AG10803 (cell line): Measurements from ENCODE around the gene THAP11.
A peak's percentile ranks its signal among the peaks of the same experiment; 100 is the strongest.

Source experiments
- DNase-seq: peaks from one replicate; pipeline ENCODE4 v3.0.0; 2010; ENCODE audit warnings: low read depth
- H3K4me3 ChIP-seq: 2 replicates; pipeline ENCODE4 v1.5.1; 2011; ENCODE audit warnings: mild to moderate bottlenecking, low read length, control low read depth
- CTCF ChIP-seq: conservative IDR thresholded peaks from 2 replicates; pipeline ENCODE4 v1.5.1; 2011; ENCODE audit warnings: mild to moderate bottlenecking, low read length, control low read depth, inconsistent platforms

The THAP11 gene

DNA sequence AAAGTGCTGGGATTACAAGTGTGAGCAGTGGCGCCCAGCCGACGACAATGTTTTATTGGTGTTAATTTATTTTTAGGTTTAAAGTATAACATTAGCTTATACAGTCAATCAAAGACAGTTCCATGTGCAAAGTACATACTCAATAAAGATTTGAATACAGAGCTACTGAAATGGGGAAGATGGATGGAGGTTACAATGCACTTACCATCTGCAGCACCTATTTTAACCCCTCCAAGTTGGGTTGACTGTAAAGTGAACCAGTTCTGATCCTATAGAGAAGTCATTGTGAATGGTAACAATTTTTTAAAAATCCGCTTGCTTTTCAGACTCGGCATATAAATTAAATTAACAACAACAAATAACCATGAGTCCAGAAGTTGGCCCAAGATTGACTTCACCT, 50.3 kb downstream of the THAP11 start:
- no peak for DNase-seq
- peak overlapping the region; percentile 64 for H3K4me3 ChIP-seq
- TF ChIP-seq CTCF, result no peak

GRCh38 chr16:67892899-67893742, 51.0 kb downstream of the THAP11 start, which contains the start of gene PSKH1:
PSKH1 (plus strand) TSS chr16:67893254; CDS start chr16:67908750, 15,496 bp downstream.
- TF ChIP-seq CTCF, result no peak
- H3K4me3 ChIP-seq, result peak within 1 kb of the TSS; percentile 92
- DNase-seq, result peak; percentile 92
